Measurements from ENCODE around the gene GRAMD1A.

GRAMD1A gene

GRCh38 chr19:35075202-35076025 is 75.3 kb downstream of the GRAMD1A start:
- DNase-seq (ENCODE audit: low read depth), result no peak

- no peak for DNase-seq (ENCODE audit: low read depth)
Observed at GRCh38 chr19:35076026-35076370, 75.9 kb downstream of the GRAMD1A start.

Measured in stimulated activated CD8-positive, alpha-beta memory T cell treated with anti-CD3 and anti-CD28 coated beads, Interleukin-15, amount 100 ng/mL, for 1 hour (primary cell).